Measurements from ENCODE around the gene YIF1A. TPM values are rescaled to one million over a fixed set of nuclear protein-coding genes. Genes with fewer than 3 reads are reported as not detected.
A peak's percentile ranks its signal among the peaks of the same experiment; 100 is the strongest.
"Not testable (repeated sequence)": the region's sequence is repeated elsewhere in the genome, so short reads cannot be mapped to it uniquely, and the experiment has no call there.

The YIF1A gene
- total RNA-seq, 8 experiments from 2014 or later = 58.0 to 172 (median 101) TPM

DNA sequence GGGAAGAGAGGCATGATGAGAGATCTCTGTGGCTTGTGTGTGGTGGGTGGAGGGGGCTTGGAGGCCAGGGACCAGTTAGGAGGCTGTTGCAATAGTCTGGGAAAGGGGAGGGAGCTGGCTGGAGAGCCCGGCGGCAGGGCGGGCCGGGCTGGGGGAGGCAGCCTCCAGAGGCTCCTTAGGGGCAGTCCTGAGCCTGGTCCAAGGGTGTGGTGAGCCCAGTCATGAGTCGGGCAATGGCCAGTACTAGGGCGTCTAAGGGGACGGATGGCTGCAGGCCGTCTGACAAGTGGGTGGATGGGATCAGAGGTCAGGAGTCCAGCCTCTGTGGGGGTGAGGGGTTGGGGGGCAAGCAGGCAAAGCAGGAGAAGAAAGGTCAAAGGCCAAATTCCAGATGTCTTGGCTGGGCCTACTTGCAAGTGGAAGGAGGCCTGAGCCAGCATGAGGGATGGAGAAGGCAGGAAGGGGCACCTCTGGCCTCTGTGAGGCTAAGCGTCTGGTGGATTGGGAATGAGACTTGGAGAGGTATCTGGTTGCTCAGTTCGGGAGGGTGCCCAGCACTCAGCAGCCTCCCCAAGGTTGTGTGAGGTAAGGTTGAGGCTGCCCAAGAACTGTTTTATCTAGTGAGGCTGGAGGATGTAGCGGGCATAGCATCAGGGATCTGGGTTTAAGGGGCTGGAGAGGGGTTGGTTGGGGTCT is 33.9 kb upstream of the YIF1A start:
- no peak overlapping the region for H3K27ac ChIP-seq
- H3K4me1 ChIP-seq (replicated peaks in 1 of 2) = peaks cover 37 to 41% of the 10 kb centered on the region in 2 donors
- in situ Hi-C loops (cut with MboI; ENCODE audit: low pct_unique_long_range_greater_than_20kb in 2 of 9, low sequenced_read_pairs in 9 of 9, unreplicated experiment in 9 of 9) = no loop called here
- 53 to 100% (median 100%) methylated on average over 1 to 3 of the region's 11 CpGs; no CpG with 5 or more reads in 4 of the 10 experiments for WGBS, 10 experiments
- ATAC-seq (replicated peaks in 6 of 8) = peak in 2 of 8 experiments; percentile 15 to 25
- no peak overlapping the region for H3K4me3 ChIP-seq

DNA sequence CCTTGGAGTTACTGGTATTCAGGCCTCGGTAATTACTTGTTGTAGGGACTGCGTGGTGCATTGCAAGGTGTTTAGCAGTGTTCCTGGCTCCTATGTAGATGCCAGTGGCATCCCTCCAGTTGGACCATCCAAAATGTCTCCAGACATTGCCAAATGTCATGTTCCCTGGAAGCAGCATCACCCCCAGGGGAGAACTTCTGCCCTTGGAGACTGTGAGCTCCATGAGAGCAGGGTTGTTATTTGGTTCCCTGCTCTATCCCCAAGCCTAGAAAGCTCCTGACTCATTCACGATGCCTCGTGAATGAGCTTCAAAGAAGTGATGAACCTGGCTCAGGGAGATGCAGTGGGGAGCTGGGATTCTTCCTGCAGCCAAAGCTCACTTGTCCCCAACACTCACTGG is 32.7 kb upstream of the YIF1A start:
- ATAC-seq (replicated peaks in 6 of 8) = no peak
- in situ Hi-C loops (cut with MboI; ENCODE audit: low pct_unique_long_range_greater_than_20kb in 2 of 9, low sequenced_read_pairs in 9 of 9, unreplicated experiment in 9 of 9) = no loop called here
- H3K4me1 ChIP-seq (replicated peaks in 1 of 2) = peaks cover 37 to 41% of the 10 kb centered on the region in 2 donors
- H3K4me3 ChIP-seq = no peak overlapping the region
- WGBS, 10 experiments = 48 to 100% (median 92%) methylated on average over 1 to 4 of the region's 4 CpGs; no CpG with 5 or more reads in 3 of the 10 experiments
- no peak overlapping the region for H3K27ac ChIP-seq

DNA sequence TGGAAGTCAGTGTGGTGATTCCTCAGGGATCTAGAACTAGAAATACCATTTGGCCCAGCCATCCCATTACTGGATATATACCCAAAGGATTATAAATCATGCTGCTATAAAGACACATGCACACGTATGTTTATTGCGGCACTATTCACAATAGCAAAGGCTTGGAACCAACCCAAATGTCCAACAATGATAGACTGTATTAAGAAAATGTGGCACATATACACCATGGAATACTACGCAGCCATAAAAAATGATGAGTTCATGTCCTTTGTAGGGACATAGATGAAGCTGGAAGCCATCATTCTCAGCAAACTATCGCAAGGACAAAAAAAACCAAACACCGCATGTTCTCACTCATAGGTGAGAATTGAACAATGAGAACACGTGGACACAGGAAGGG is 31.8 kb upstream of the YIF1A start:
- ATAC-seq (replicated peaks in 6 of 8) = not testable (repeated sequence)

DNA sequence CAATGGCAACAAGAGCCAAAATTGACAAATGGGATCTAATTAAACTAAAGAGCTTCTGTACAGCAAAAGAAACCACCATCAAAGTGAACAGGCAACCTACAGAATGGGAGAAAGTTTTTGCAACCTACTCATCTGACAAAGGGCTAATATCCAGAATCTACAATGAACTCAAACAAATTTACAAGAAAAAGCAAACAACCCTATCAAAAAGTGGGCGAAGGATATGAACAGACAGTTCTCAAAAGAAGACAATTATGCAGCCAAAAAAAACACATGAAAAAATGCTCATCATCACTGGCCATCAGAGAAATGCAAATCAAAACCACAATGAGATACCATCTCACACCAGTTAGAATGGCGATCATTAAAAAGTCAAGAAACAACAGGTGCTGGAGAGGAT is 31.3 kb upstream of the YIF1A start:
- WGBS, 10 experiments = 100% methylated on average over 1 of the region's 2 CpGs; no CpG with 5 or more reads in 9 of the 10 experiments
- H3K4me1 ChIP-seq (replicated peaks in 1 of 2) = peaks cover 31 to 32% of the 10 kb centered on the region in 2 donors
- in situ Hi-C loops (cut with MboI; ENCODE audit: low pct_unique_long_range_greater_than_20kb in 2 of 9, low sequenced_read_pairs in 9 of 9, unreplicated experiment in 9 of 9); H3K4me3 ChIP-seq; ATAC-seq (replicated peaks in 6 of 8); H3K27ac ChIP-seq: not testable (repeated sequence)

More for the DNA sequence above, 31.8 kb upstream of the YIF1A start:
- WGBS, 10 experiments = 80 to 100% (median 90%) methylated on average over 1 to 2 of the region's 6 CpGs; no CpG with 5 or more reads in 7 of the 10 experiments
- in situ Hi-C loops (cut with MboI; ENCODE audit: low pct_unique_long_range_greater_than_20kb in 2 of 9, low sequenced_read_pairs in 9 of 9, unreplicated experiment in 9 of 9); H3K4me3 ChIP-seq; H3K27ac ChIP-seq: not testable (repeated sequence)
- peaks cover 32 to 36% of the 10 kb centered on the region in 2 donors for H3K4me1 ChIP-seq (replicated peaks in 1 of 2)

DNA sequence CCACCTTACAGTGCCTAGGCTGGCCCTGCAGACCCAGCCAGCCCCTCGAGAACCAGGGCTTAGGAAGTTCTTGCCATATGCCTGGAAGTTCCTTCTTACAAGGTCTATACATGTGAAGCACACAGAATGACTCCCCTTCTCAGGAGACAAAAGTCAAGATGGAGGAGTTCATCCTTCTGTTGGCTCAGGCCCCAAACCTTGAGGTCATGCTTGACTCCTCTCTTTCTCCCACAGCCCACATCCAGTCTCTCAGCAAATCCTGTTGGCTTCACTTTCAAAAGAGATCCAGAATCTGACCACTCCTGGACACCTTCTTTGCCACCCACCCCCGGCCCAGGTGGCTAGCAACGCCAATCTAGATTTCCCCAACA is 29.6 kb upstream of the YIF1A start:
- H3K4me3 ChIP-seq = no peak overlapping the region
- in situ Hi-C loops (cut with MboI; ENCODE audit: low pct_unique_long_range_greater_than_20kb in 2 of 9, low sequenced_read_pairs in 9 of 9, unreplicated experiment in 9 of 9) = no loop called here
- ATAC-seq (replicated peaks in 6 of 8) = no peak
- peaks cover 30 to 32% of the 10 kb centered on the region in 2 donors for H3K4me1 ChIP-seq (replicated peaks in 1 of 2)
- 17 to 100% (median 50%) methylated on average over 1 to 3 of the region's 3 CpGs; no CpG with 5 or more reads in 5 of the 10 experiments for WGBS, 10 experiments
- peak overlapping the region in 1 of 2 donors; percentile 78 for H3K27ac ChIP-seq

DNA sequence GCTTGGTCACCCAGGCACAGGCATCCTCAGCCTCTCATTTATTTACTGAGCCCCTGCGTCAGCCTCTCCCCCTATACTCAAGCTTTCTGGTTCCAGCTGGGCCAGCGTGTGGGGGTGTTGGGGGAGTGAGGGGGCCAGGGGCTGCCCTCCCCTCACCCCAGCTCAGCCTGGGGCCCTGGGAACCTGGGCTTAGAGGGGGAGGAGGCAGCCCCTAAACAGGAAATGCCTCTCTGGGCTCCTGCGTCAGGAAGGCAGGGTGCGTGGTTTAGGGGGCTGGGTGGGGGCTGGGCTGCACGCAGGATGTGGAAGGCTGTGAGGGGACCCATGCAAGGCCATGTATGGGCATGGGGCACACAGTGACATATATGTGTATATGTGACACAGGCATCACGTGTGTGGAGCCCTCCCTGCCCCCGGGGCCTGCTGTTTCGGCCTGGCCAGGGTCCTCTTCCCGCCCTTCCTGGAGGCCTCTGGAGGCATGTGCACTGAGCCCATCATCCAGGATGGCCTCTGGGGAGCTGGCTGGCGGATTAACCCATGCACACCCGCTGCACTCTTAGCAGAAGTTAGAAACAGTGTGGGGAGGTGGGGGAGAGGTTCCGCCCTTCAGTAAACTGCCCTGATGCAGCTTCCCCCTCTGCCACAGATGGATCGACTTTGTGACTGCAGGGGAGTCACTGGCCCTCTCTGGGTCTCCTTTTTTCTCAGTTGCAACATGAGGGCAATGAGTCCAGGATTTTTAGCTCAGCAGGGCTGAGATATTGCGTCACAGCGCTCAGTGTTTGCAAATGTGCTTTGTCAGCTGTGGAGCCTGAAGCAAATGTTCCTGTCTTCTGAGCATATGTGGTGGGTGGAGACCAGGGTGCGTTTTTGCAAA is 29.0 kb upstream of the YIF1A start:
- Histone ChIP-seq H3K4me1 (replicated peaks in 1 of 2) (peaks cover 32 to 38% of the 10 kb centered on the region in 2 donors), H3K4me3 (no peak overlapping the region), H3K27ac (peak overlapping the region; percentile 73 to 78)
- 0 to 90% (median 76%) methylated on average over 1 to 3 of the region's 16 CpGs; no CpG with 5 or more reads in 4 of the 10 experiments for WGBS, 10 experiments
- in situ Hi-C loops (cut with MboI; ENCODE audit: low pct_unique_long_range_greater_than_20kb in 2 of 9, low sequenced_read_pairs in 9 of 9, unreplicated experiment in 9 of 9) = no loop called here
- peak; percentile 26 to 80 (median 52) for ATAC-seq (replicated peaks in 6 of 8)

DNA sequence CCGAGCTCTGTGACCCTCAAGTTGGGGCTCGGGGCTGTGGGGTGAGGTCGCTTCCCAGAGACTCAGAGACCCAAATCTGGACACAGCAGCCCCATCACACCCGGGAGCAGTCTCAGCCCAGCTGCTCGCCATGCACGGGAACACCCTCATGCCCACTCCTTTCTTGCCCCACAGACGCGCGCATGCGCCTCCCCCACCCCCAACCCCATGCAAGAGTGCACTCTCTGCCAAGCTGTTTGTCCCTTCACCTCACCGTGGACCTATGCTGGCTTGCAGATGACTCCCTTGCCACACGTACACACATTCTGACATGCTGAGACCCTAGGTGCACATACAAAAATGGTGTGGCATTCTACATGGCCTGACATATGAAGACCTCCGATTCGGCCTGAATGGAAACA is 28.4 kb upstream of the YIF1A start:
- Histone ChIP-seq H3K4me1 (replicated peaks in 1 of 2) (peaks cover 32 to 38% of the 10 kb centered on the region in 2 donors), H3K4me3 (no peak overlapping the region), H3K27ac (peak overlapping the region; percentile 73 to 78)
- WGBS, 10 experiments = no CpG with 5 or more reads among the region's 14 CpGs
- in situ Hi-C loops (cut with MboI; ENCODE audit: low pct_unique_long_range_greater_than_20kb in 2 of 9, low sequenced_read_pairs in 9 of 9, unreplicated experiment in 9 of 9) = no loop called here
- ATAC-seq (replicated peaks in 6 of 8) = peak in 6 of 8 experiments; percentile 0 to 6 (median 2)

DNA sequence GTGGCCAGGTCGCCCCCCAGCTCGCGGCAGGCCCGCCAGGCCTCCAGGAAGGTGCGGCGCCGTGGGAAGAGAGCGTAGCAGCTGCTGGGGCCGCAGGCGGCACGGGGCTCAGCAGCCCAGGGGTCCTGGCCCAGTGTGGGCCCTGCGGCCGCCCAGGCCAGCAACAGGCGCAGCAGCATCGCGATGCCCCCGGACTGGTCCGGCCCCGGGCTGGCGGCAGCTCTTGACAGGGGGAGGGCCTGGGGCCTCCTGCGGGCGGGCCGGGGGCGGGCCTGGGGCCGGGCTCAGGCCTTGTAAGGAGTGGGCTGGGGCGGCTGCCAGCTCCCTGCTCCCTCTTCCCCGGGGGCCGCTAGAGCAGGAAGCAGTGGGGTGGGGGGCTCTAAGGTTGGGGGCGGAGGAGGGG is 27.9 kb upstream of the YIF1A start, which contains the start of gene CD248:
TSS of gene CD248 (minus strand) at position 196 of the 403 bp plus-strand sequence. CDS start at position 179, 17 bp downstream.
- H3K27ac ChIP-seq = peak within 1 kb of the TSS; percentile 73 to 78
- in situ Hi-C loops (cut with MboI; ENCODE audit: low pct_unique_long_range_greater_than_20kb in 2 of 9, low sequenced_read_pairs in 9 of 9, unreplicated experiment in 9 of 9) = no loop called here
- WGBS, 10 experiments = no CpG with 5 or more reads among the region's 29 CpGs
- H3K4me1 ChIP-seq (replicated peaks in 1 of 2) = peaks cover 32 to 38% of the 10 kb centered on the region in 2 donors
- no peak within 1 kb of the TSS for H3K4me3 ChIP-seq
- peak in 7 of 8 experiments; percentile 2 to 17 (median 5) for ATAC-seq (replicated peaks in 6 of 8)

DNA sequence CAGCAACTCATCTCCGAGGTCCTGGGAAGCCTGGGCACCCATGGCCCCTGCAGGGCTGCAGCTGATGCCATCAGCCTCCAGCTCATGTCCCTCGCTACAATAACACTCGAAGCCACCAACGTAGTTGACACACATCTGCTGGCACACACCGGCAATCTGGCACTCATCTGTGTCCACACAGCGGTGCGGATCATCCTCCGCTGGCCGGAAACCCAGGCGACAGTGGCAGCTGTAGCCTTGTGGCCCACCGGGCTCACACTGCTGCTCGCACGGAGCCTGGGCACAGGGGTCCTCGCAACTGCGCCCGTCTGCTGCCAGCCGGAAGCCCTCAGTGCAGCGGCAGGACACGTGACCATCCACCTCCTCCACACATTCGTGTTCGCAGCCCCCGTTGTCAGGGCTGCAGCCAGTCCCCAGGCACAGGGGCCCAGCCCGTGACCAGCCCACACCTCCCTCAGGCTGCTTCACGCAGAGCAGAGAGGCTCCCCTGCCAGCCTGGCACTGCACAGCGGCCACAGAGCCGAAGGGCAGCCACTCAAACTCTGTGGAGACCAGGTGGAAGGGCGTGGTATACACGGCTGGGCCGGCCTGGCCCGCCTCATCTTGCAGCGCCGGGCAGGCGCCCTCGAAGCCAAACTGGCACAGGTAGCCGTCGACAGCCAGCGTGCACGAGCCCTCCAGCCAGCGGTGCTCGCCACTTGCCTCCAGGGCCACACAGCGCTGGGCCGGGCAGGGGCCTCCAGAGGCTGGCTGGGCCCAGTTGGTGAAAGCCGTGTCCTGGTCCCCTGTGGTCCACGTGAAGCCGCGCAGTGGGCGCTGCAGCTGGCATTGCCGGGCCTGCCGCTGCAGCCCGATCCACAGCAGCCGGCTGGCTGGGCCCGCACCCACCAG is 27.2 kb upstream of the YIF1A start:
- ATAC-seq (replicated peaks in 6 of 8) = no peak
- in situ Hi-C loops (cut with MboI; ENCODE audit: low pct_unique_long_range_greater_than_20kb in 2 of 9, low sequenced_read_pairs in 9 of 9, unreplicated experiment in 9 of 9) = no loop called here
- peak overlapping the region in 1 of 2 donors; percentile 18 for H3K27ac ChIP-seq
- 0 to 100% (median 84%) methylated on average over 1 to 16 of the region's 52 CpGs; no CpG with 5 or more reads in 3 of the 10 experiments for WGBS, 10 experiments
- no peak overlapping the region for H3K4me3 ChIP-seq
- H3K4me1 ChIP-seq (replicated peaks in 1 of 2) = peaks cover 32 to 38% of the 10 kb centered on the region in 2 donors

DNA sequence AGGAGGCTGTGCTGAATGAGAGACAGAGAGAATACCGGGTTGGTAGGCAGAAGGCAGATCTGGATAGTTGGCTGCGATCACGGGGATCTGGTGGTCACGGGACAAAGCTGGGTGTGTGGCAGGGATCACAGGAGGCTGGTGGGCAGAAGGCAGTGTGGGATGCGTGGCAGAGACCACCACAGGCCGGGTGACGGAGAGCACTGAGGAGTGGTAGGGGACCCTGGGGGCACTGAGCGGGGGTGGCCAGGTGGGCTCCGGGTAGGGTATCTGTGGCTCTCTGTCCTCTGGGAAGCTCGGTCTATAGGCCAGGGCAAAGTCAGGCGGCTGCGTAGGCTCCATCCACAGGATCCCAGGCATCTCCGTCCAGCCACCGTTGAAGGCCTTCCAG is 26.5 kb upstream of the YIF1A start:
- no peak overlapping the region for H3K27ac ChIP-seq
- WGBS, 10 experiments = 0 to 100% (median 6%) methylated on average over 1 to 4 of the region's 14 CpGs; no CpG with 5 or more reads in 7 of the 10 experiments
- peaks cover 32 to 38% of the 10 kb centered on the region in 2 donors for H3K4me1 ChIP-seq (replicated peaks in 1 of 2)
- H3K4me3 ChIP-seq = no peak overlapping the region
- in situ Hi-C loops (cut with MboI; ENCODE audit: low pct_unique_long_range_greater_than_20kb in 2 of 9, low sequenced_read_pairs in 9 of 9, unreplicated experiment in 9 of 9) = no loop called here
- no peak for ATAC-seq (replicated peaks in 6 of 8)

DNA sequence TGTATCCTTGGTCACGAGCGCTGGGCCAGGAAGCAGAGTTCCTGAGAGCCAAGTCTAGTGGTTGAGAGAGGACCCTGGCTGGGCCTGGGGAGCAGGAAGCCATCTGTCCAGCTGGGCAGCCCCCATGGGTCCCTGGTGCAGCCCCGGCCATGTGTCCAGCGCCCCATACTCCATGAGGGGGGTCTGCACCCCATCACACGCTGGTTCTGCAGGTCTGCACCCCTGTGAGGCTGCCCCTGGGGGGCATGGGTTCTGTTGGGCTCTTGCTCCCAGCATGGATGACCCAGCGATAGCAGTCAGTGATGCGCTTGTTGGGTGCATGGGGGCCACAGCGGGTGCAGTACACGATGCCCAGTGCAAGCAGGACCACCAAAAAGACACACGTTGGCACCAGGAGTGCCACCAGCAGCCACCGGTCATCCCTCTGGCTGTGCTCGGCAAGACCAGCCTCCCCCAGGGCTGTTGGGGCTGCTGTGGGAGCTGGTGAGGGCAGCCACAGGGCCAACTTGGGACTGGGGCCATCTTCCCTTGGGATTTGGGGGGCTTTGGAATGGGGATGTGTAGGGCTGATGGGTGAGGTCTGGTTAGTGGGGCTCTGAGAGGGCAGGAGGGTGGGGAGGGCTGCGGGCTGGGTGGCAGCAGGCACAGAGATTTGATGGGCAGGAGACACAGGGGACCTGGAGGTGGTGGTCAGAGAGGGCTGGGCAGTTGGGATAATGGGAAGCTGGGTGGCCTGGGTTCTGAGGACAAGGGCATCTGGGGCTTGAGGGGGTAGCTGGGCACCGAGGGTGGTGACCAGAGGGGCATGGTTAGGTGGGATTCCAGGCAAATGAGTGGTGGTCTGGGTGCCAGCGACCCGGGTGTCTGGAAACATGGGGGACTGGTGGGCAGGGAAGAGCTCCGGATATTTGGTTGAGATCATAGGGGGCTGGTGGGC is 25.9 kb upstream of the YIF1A start:
- H3K4me3 ChIP-seq = no peak overlapping the region

More for the DNA sequence above, 25.9 kb upstream of the YIF1A start:
- Histone ChIP-seq H3K27ac (no peak overlapping the region), H3K4me1 (replicated peaks in 1 of 2) (peaks cover 32 to 38% of the 10 kb centered on the region in 2 donors)
- no peak for ATAC-seq (replicated peaks in 6 of 8)
- in situ Hi-C loops (cut with MboI; ENCODE audit: low pct_unique_long_range_greater_than_20kb in 2 of 9, low sequenced_read_pairs in 9 of 9, unreplicated experiment in 9 of 9) = no loop called here
- 13 to 100% (median 75%) methylated on average over 1 to 7 of the region's 17 CpGs; no CpG with 5 or more reads in 6 of the 10 experiments for WGBS, 10 experiments

Measured in motor neuron (in vitro differentiated cells).